Tibial nerve (tissue), 4 donors: Measurements from ENCODE around the gene ASCL2. TPM values are rescaled to one million over a fixed set of nuclear protein-coding genes. Genes with fewer than 3 reads are reported as not detected.

Experiments
- DNase-seq, 2 donors: peaks; one replicate each; pipeline ENCODE4 v3.0.0-alpha.2; 2019; ENCODE audit warnings: low spot score in 2 of 2
- H3K27ac ChIP-seq, 4 donors: fragments of 200-600 bp; sonication (generic) in 3 of 4; one replicate each; pipeline ENCODE4 v1.5.1; 2017 to 2019; ENCODE audit warnings: mild to moderate bottlenecking in 1 of 4
- H3K27me3 ChIP-seq, 2 donors: fragments of 200-600 bp; sonication (generic) in 1 of 2; one replicate each; pipeline versions ENCODE4 v1.5.1 to v1.6.0; 2017 to 2019
- H3K36me3 ChIP-seq, 3 donors: fragments of 200-600 bp; sonication (generic); one replicate each; pipeline ENCODE4 v1.5.1; 2018 to 2019
- H3K4me1 ChIP-seq, 4 donors: fragments of 200-600 bp; sonication (generic) in 3 of 4; one replicate each; pipeline ENCODE4 v1.5.1; 2017 to 2019
- H3K4me3 ChIP-seq, 4 donors: fragments of 200-600 bp; sonication (generic) in 3 of 4; one replicate each; pipeline ENCODE4 v1.5.1; 2017 to 2019; ENCODE audit warnings: mild to moderate bottlenecking in 1 of 4, moderate library complexity in 1 of 4
- H3K9me3 ChIP-seq, 4 donors: fragments of 200-600 bp; sonication (generic) in 3 of 4; one replicate each; pipeline ENCODE4 v1.5.1; 2017 to 2019
- CTCF ChIP-seq, 5 experiments: fragments of 200-600 bp in 3 of 5; fragments of 450-650 bp in 2 of 5; sonication (generic) in 3 of 5; IDR thresholded peaks; one replicate each; pipeline ENCODE4 v1.5.1; 2016 to 2019; ENCODE audit warnings: antibody characterized with exemption in 5 of 5, mild to moderate bottlenecking in 3 of 5, moderate library complexity in 2 of 5
- EP300 ChIP-seq, 2 donors: sonication (generic); formaldehyde crosslinking; IDR thresholded peaks; one replicate each; pipeline ENCODE4 v1.6.1; 2017; ENCODE audit warnings: antibody characterized with exemption in 2 of 2, mild to moderate bottlenecking in 1 of 2
- POLR2A ChIP-seq, 2 donors: fragments of 450-650 bp; IDR thresholded peaks; one replicate each; pipeline ENCODE4 v1.6.1; 2017; ENCODE audit warnings: antibody characterized with exemption in 2 of 2, mild to moderate bottlenecking in 2 of 2, moderate library complexity in 2 of 2
- WGBS, 2 donors: methylation state at CpG; one replicate each; pipeline ENCODE4 v1.1.5; 2018; 5-methylcytosine and 5-hydroxymethylcytosine counted together
- total RNA-seq, 4 donors: library from RNA; depleted of rRNA; stranded (reverse); fragments of >200 nt; gene quantifications; one replicate each; pipeline ENCODE4 v1.1.0, GENCODE V29; 2016

Gene ASCL2
- total RNA-seq, 4 donors from 2014 or later = 0.66 to 4.1 (median 3.0) TPM

GRCh38 chr11:2305140-2305778 lies 34.9 kb upstream of the ASCL2 start:
- peak; percentile 80 to 90 for DNase-seq
- Histone ChIP-seq H3K4me1 (peaks cover 0 to 68% (median 48%) of the 10 kb centered on the region in 4 donors), H3K9me3 (no peaks in the 10 kb centered on the region), H3K36me3 (no peaks in the 10 kb centered on the region), H3K4me3 (no peak overlapping the region), H3K27me3 (no peaks in the 10 kb centered on the region), H3K27ac (peak overlapping the region; percentile 30 to 93 (median 80))
- TF ChIP-seq CTCF (IDR thresholded peaks at IDR 0.05) (peak; percentile 84 to 99 (median 95)), POLR2A (IDR thresholded peaks at IDR 0.05) (no peak), EP300 (IDR thresholded peaks at IDR 0.05) (peak in 1 of 2 donors; percentile 19)
- WGBS, 2 donors = 21 to 57% methylated on average over 4 to 9 of the region's 10 CpGs

GRCh38 chr11:2304506-2305139 lies 34.2 kb upstream of the ASCL2 start:
- no peaks in the 10 kb centered on the region for H3K9me3 ChIP-seq
- H3K4me3 ChIP-seq = no peak overlapping the region
- no peak for DNase-seq
- H3K36me3 ChIP-seq = no peaks in the 10 kb centered on the region
- peak overlapping the region; percentile 30 to 93 (median 80) for H3K27ac ChIP-seq
- TF ChIP-seq EP300 (IDR thresholded peaks at IDR 0.05) (no peak), POLR2A (IDR thresholded peaks at IDR 0.05) (no peak), CTCF (IDR thresholded peaks at IDR 0.05) (no peak)
- 66 to 70% methylated on average over 10 to 11 of the region's 14 CpGs for WGBS, 2 donors
- peaks cover 0 to 68% (median 48%) of the 10 kb centered on the region in 4 donors for H3K4me1 ChIP-seq
- no peaks in the 10 kb centered on the region for H3K27me3 ChIP-seq

GRCh38 chr11:2303627-2304505 lies 33.5 kb upstream of the ASCL2 start:
- DNase-seq = no peak
- TF ChIP-seq CTCF (IDR thresholded peaks at IDR 0.05) = no peak
- no peak for TF ChIP-seq POLR2A (IDR thresholded peaks at IDR 0.05)
- TF ChIP-seq EP300 (IDR thresholded peaks at IDR 0.05) = no peak
- peaks cover 0 to 67% (median 48%) of the 10 kb centered on the region in 4 donors for H3K4me1 ChIP-seq
- peak overlapping the region; percentile 19 to 93 (median 56) for H3K27ac ChIP-seq
- no peak overlapping the region for H3K4me3 ChIP-seq
- H3K9me3 ChIP-seq = no peaks in the 10 kb centered on the region
- no peaks in the 10 kb centered on the region for H3K36me3 ChIP-seq
- H3K27me3 ChIP-seq = no peaks in the 10 kb centered on the region
- WGBS, 2 donors = 70 to 71% methylated on average over 7 to 11 of the region's 15 CpGs

- no peaks in the 10 kb centered on the region for H3K27me3 ChIP-seq
- no peak for DNase-seq
- TF ChIP-seq EP300 (IDR thresholded peaks at IDR 0.05) (no peak), POLR2A (IDR thresholded peaks at IDR 0.05) (no peak), CTCF (IDR thresholded peaks at IDR 0.05) (no peak)
- WGBS, 2 donors = 54 to 62% methylated on average over 15 to 16 of the region's 18 CpGs
- H3K4me1 ChIP-seq = peaks cover 0 to 62% (median 48%) of the 10 kb centered on the region in 4 donors
- no peaks in the 10 kb centered on the region for H3K9me3 ChIP-seq
- H3K4me3 ChIP-seq = peak overlapping the region in 1 of 4 donors; percentile 8
- H3K36me3 ChIP-seq = no peaks in the 10 kb centered on the region
- H3K27ac ChIP-seq = peak overlapping the region in 3 of 4 donors; percentile 17 to 57 (median 34)
Measured at GRCh38 chr11:2302896-2303626, 32.7 kb upstream of the ASCL2 start.
